HG03135 (cell line): Measurements from ENCODE around the gene CHST12.

Experiments used
- ATAC-seq: cut with Tn5 transposase; IDR thresholded peaks from one replicate; pipeline ENCODE4 v1.9.1; 2021; ENCODE audit warnings: mild to moderate bottlenecking, moderate library complexity; ENCODE audit not compliant: unreplicated experiment

CHST12 gene

GRCh38 chr7:2497065-2497464, 93.7 kb downstream of the CHST12 start:
- no peak for ATAC-seq

- ATAC-seq: no peak
Measured at GRCh38 chr7:2497500-2498336, 94.3 kb downstream of the CHST12 start.
